Activated CD8-positive, alpha-beta memory T cell treated with anti-CD3 and anti-CD28 coated beads, Interleukin-2, amount 50 U/mL, for 48 hours (primary cell): Measurements from ENCODE around the gene RNF148.

Experiments used
- DNase-seq: peaks from one replicate; pipeline ENCODE4 v3.0.0-alpha.2; 2020

Gene RNF148

GRCh38 chr7:122702872-122703510 is at the start of gene RNF148:
Gene RNF148, minus strand, starts transcription at chr7:122702922. Its CDS starts 172 bp downstream, at chr7:122702750.
- DNase-seq, result no peak

- no peak for DNase-seq
Observed at GRCh38 chr7:122750389-122750788, 47.7 kb upstream of the RNF148 start.

- DNase-seq, result no peak
Observed at GRCh38 chr7:122748195-122748594, 45.5 kb upstream of the RNF148 start.

- DNase-seq, result no peak
Observed at GRCh38 chr7:122746948-122747347, 44.2 kb upstream of the RNF148 start.

- DNase-seq, result no peak
Observed at GRCh38 chr7:122743211-122743610, 40.5 kb upstream of the RNF148 start.

- DNase-seq, result no peak
Observed at GRCh38 chr7:122738947-122739346, 36.2 kb upstream of the RNF148 start.

GRCh38 chr7:122736183-122736582 is 33.5 kb upstream of the RNF148 start:
- no peak for DNase-seq

- DNase-seq, result no peak
Observed at GRCh38 chr7:122727759-122728158, 25.0 kb upstream of the RNF148 start.

GRCh38 chr7:122727354-122727753 is 24.6 kb upstream of the RNF148 start:
- no peak for DNase-seq

- no peak for DNase-seq
Observed at GRCh38 chr7:122726881-122727280, 24.2 kb upstream of the RNF148 start.

GRCh38 chr7:122724366-122724765 is 21.6 kb upstream of the RNF148 start:
- no peak for DNase-seq

GRCh38 chr7:122719010-122719578 is 16.4 kb upstream of the RNF148 start:
- no peak for DNase-seq

- no peak for DNase-seq
Observed at GRCh38 chr7:122717356-122718089, 14.8 kb upstream of the RNF148 start.

GRCh38 chr7:122715183-122715582 is 12.5 kb upstream of the RNF148 start:
- no peak for DNase-seq

GRCh38 chr7:122710916-122711315 is 8.2 kb upstream of the RNF148 start:
- DNase-seq, result no peak

- no peak for DNase-seq
Observed at GRCh38 chr7:122709930-122710646, 7.4 kb upstream of the RNF148 start.

- no peak for DNase-seq
Observed at GRCh38 chr7:122706836-122707235, 4.1 kb upstream of the RNF148 start.

GRCh38 chr7:122699017-122699416 is 3.7 kb downstream of the RNF148 start, which contains the start of gene RNF133:
Gene RNF133, minus strand, starts transcription at chr7:122699117. Its CDS starts 199 bp downstream, at chr7:122698918.
- no peak for DNase-seq

GRCh38 chr7:122695816-122696215 is 6.9 kb downstream of the RNF148 start:
- no peak for DNase-seq

- DNase-seq, result no peak
Observed at GRCh38 chr7:122694697-122695096, 8.0 kb downstream of the RNF148 start.

- no peak for DNase-seq
Observed at GRCh38 chr7:122692769-122693309, 9.9 kb downstream of the RNF148 start.

GRCh38 chr7:122691569-122692235 is 11.0 kb downstream of the RNF148 start:
- no peak for DNase-seq
